ENCODE measurements around the gene PMS1.

- TF ChIP-seq TAF1 (IDR thresholded peaks at IDR 0.05; ENCODE audit: borderline replicate concordance, low read depth, low read length) (no peak), POLR2A (IDR thresholded peaks at IDR 0.05; ENCODE audit: low read depth, low read length) (no peak)
These were observed 7.2 kb downstream of the PMS1 start for GRCh38 chr2:189791338-189792042.
